Measurements from ENCODE around the gene SLC25A22.

SLC25A22 gene

GRCh38 chr11:770642-771616 is 27.2 kb downstream of the SLC25A22 start:
- peak; percentile 15 for DNase-seq

- no peak for DNase-seq
Measured at GRCh38 chr11:769887-770641, 28.0 kb downstream of the SLC25A22 start.

GRCh38 chr11:767238-767637 is 30.8 kb downstream of the SLC25A22 start:
- DNase-seq: no peak

GRCh38 chr11:766936-767210 is 31.2 kb downstream of the SLC25A22 start:
- DNase-seq: no peak

GRCh38 chr11:766106-766935 is 31.8 kb downstream of the SLC25A22 start:
- no peak for DNase-seq

- DNase-seq: no peak
Measured at GRCh38 chr11:765802-766091, 32.3 kb downstream of the SLC25A22 start.

GRCh38 chr11:765025-765801 is 32.9 kb downstream of the SLC25A22 start:
- peak; percentile 66 for DNase-seq

- DNase-seq: no peak
Measured at GRCh38 chr11:764322-765024, 33.6 kb downstream of the SLC25A22 start.

- peak; percentile 24 for DNase-seq
Measured at GRCh38 chr11:763549-764321, 34.3 kb downstream of the SLC25A22 start.

- DNase-seq: no peak
Measured at GRCh38 chr11:763073-763463, 35.0 kb downstream of the SLC25A22 start.

- DNase-seq: peak; percentile 39
Measured at GRCh38 chr11:762421-763072, 35.5 kb downstream of the SLC25A22 start.

- no peak for DNase-seq
Measured at GRCh38 chr11:761526-762108, 36.5 kb downstream of the SLC25A22 start.

GRCh38 chr11:760236-760635 is 37.8 kb downstream of the SLC25A22 start:
- DNase-seq: no peak

GRCh38 chr11:749731-750130 is 48.4 kb downstream of the SLC25A22 start:
- no peak for DNase-seq

- DNase-seq: peak; percentile 35
Measured at GRCh38 chr11:748007-748359, 50.1 kb downstream of the SLC25A22 start.

GRCh38 chr11:747158-748006 is 50.7 kb downstream of the SLC25A22 start, which contains the start of gene TALDO1:
Gene TALDO1 (plus strand): TSS chr11:747464. CDS start chr11:747482, 18 bp downstream.
- peak; percentile 94 for DNase-seq

GRCh38 chr11:746289-747157 is 51.6 kb downstream of the SLC25A22 start:
- peak; percentile 31 for DNase-seq

GRCh38 chr11:745428-745827 is 52.7 kb downstream of the SLC25A22 start:
- DNase-seq: no peak
